Central memory CD8-positive, alpha-beta T cell (primary cell): ENCODE data around the gene ETV6.
A peak's percentile ranks its signal among the peaks of the same experiment; 100 is the strongest.

Experiments used
- ATAC-seq: fragments of 150-1000 bp; cut with Tn5 transposase; replicated peaks from 2 replicates; pipeline ENCODE4 v1.10.0; 2022; ENCODE audit warnings: mild to moderate bottlenecking, moderate FRiP score, moderate number of reproducible peaks; ENCODE audit not compliant: poor library complexity, severe bottlenecking; ENCODE audit errors: extremely low read depth
- DNase-seq, 2 donors: peaks; one replicate each; pipeline ENCODE4 v3.0.0; 2021; ENCODE audit warnings: low spot score in 2 of 2
- H3K27ac Mint-ChIP-seq: one replicate; pipeline ENCODE4 v1.8.0; 2022; ENCODE audit warnings: low read depth, mild to moderate bottlenecking, moderate library complexity, mixed read lengths
- H3K27me3 Mint-ChIP-seq: one replicate; pipeline ENCODE4 v1.8.0; 2022; ENCODE audit warnings: mixed read lengths
- H3K36me3 Mint-ChIP-seq: one replicate; pipeline ENCODE4 v1.8.0; 2022; ENCODE audit warnings: mild to moderate bottlenecking, moderate library complexity, mixed read lengths; ENCODE audit not compliant: insufficient read depth
- H3K4me1 Mint-ChIP-seq: one replicate; pipeline ENCODE4 v1.8.0; 2022; ENCODE audit warnings: mixed read lengths
- H3K4me3 Mint-ChIP-seq: one replicate; pipeline ENCODE4 v1.8.0; 2022; ENCODE audit warnings: mild to moderate bottlenecking, moderate library complexity, mixed read lengths
- H3K9me3 Mint-ChIP-seq: one replicate; pipeline ENCODE4 v1.8.0; 2022; ENCODE audit warnings: mixed read lengths

ETV6 gene

DNA sequence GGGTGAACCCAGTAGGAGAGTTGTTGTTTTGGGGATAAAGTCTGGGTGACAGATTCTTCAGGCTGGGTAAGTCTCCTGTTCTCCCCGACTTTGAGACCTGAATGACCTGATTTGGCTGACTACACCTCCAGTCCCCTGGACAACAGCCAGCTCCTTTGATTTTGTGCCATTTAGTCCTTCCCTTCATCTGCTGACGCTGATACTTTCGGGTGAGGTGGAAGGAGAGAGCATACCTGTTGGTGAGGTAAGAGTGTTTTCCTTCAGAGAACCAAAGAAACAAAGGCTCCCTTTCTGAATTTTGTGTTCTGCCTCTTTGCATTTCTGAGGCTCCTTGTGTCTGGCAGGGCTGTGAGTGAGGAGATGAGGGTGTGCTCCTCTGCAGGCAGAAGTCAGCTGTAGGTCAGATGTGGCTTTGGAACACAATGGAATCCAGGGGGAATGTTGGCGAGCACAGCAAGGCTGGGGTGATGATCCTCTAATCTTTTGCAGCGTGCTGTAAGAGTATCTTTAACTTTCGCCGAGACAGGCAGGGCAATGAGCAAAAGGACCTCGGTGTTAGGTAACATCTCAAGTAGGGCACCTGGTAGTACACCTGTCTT lies 12.1 kb downstream of the ETV6 start:
- no peaks in the 10 kb centered on the region for H3K9me3 Mint-ChIP-seq
- H3K27me3 Mint-ChIP-seq, result no peaks in the 10 kb centered on the region
- ATAC-seq (no peak), DNase-seq (no peak)
- no peak overlapping the region for H3K4me3 Mint-ChIP-seq
- H3K4me1 Mint-ChIP-seq, result peaks cover 66% of the 10 kb centered on the region
- peaks cover 1% of the 10 kb centered on the region for H3K36me3 Mint-ChIP-seq
- no peak overlapping the region for H3K27ac Mint-ChIP-seq

DNA sequence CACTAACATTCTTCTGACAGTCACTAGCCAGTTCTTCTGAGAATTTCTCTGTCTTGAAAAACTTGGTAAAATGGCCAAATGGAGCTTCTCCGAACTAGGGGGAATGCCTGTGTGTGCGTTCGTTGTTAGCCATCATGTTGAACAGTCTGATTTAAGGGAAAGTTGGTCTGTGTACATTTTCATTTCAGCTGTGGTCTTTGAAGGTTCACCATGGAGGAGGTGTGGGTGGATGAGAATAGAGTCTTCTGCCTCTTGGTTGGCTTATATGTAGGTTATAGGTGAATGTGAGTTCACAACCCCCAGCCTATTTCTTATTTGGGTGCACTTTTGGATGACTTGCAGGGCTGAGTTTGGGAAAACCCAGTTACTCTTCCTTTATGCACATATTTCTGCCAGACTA lies 12.9 kb downstream of the ETV6 start:
- H3K4me3 Mint-ChIP-seq, result no peak overlapping the region
- H3K27ac Mint-ChIP-seq, result no peak overlapping the region
- H3K4me1 Mint-ChIP-seq, result peaks cover 65% of the 10 kb centered on the region
- DNase-seq (no peak), ATAC-seq (no peak)
- peaks cover 1% of the 10 kb centered on the region for H3K36me3 Mint-ChIP-seq
- no peaks in the 10 kb centered on the region for H3K9me3 Mint-ChIP-seq
- H3K27me3 Mint-ChIP-seq, result no peaks in the 10 kb centered on the region

DNA sequence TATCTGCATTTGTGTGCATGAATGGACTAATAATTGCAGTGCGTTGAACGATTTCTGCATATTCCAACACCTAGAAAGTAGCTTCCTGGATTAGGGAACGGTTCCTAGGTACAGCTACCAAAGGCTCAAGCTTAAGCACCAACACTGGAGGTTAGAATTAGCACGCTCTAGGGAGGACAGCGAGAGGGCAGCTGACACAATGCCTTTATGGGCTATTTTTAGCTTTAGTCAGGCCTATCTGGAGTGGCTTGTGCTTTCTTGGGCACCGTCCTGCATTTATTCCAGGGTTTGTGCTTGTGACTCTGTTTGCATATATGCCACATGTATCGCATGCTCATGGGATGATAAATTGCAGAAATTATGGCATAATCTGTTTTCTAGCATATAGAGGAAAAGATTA lies 13.7 kb downstream of the ETV6 start:
- Mint-ChIP-seq H3K36me3 (peaks cover 1% of the 10 kb centered on the region), H3K27ac (no peak overlapping the region), H3K27me3 (no peaks in the 10 kb centered on the region), H3K4me1 (peaks cover 61% of the 10 kb centered on the region), H3K4me3 (no peak overlapping the region), H3K9me3 (no peaks in the 10 kb centered on the region)
- DNase-seq (no peak), ATAC-seq (no peak)

DNA sequence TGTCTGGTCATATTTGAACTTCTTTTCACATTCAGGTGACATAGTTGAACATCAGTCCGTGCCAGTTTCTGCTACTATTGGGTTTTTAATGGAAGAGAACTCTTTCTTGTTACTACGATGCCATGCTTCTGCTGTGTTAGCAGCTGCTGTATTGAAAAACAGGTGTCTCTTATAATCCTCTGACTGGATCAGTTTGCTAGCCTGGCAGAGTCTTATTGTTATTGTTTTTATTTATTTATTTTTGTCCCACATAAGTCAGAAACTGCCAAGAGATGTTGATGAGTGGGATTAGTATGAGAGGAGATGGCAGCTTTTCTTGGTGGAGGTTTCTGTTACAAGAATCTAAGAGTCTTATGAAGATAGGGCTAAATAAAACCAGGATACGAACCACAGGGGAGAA lies 14.6 kb downstream of the ETV6 start:
- H3K4me1 Mint-ChIP-seq, result peaks cover 58% of the 10 kb centered on the region
- no peaks in the 10 kb centered on the region for H3K27me3 Mint-ChIP-seq
- DNase-seq (no peak), ATAC-seq (no peak)
- no peak overlapping the region for H3K27ac Mint-ChIP-seq
- H3K4me3 Mint-ChIP-seq, result no peak overlapping the region
- H3K36me3 Mint-ChIP-seq, result peaks cover 1% of the 10 kb centered on the region
- no peaks in the 10 kb centered on the region for H3K9me3 Mint-ChIP-seq

DNA sequence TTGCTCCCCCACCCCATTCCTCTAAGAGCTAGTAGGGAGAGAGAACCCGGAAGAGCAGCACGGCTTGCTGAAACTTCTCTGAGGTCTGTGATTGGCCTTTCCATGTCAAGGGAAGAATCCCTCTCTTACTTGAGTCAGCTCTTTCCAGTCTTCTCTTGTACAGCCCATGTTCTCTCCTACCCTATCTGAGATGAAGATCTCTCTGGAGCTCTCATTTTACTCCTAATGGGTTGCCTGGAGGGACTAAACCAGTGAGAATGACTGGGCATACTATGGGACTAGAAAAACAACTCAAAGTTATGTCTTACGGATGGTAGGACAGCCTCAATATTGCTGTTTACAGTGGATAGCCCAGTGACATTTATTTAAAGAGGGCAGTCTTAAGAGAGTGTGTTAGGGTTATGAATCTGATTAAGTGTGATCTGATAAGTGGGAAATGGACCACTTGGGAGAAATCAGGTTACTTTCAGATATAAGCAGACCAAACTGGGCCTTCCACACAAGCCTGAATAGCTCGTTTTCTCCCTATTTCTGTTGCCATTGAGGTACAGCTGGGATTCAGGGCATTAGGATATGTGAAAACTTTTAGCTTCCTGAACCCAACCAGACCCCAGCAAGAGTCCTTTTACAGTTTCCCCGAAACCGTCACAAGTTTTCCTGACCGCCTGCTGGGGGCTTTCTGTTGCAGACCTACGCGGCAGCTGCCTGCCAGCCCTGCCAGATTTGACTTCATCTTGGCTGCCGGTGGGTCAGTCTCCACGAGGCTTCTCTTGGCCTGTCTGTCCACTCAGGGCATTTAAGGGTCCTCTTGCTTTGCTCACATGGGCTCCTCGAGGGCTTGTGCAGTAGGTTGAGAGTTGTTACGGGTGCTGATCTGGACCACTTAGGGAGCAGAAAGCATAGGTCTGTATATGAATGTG lies 16.9 kb downstream of the ETV6 start:
- H3K4me3 Mint-ChIP-seq, result no peak overlapping the region
- peaks cover 1% of the 10 kb centered on the region for H3K36me3 Mint-ChIP-seq
- no peak overlapping the region for H3K27ac Mint-ChIP-seq
- no peak for ATAC-seq
- no peaks in the 10 kb centered on the region for H3K9me3 Mint-ChIP-seq
- no peak for DNase-seq
- H3K27me3 Mint-ChIP-seq, result no peaks in the 10 kb centered on the region
- H3K4me1 Mint-ChIP-seq, result peaks cover 62% of the 10 kb centered on the region

DNA sequence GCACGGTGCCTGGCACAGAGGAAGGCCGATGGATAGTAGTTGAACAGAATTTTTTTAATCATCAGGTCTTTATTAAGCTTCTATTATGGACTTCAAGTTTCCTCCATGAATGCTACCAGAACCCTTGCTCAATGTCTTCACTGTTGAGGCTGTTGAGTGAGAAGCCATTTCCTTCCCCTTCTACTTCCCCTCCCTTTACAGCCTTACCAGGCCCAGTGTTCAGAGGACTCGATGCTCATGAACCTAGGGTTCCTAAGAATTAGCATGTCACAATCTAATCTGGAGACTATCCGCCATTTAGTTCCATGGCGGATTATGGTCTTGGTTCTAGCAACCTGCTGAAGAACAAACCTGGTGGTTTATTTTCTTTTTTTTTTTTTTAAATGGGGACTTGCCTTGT lies 17.7 kb downstream of the ETV6 start:
- Mint-ChIP-seq H3K4me3 (no peak overlapping the region), H3K4me1 (peaks cover 55% of the 10 kb centered on the region), H3K27ac (no peak overlapping the region)

DNA sequence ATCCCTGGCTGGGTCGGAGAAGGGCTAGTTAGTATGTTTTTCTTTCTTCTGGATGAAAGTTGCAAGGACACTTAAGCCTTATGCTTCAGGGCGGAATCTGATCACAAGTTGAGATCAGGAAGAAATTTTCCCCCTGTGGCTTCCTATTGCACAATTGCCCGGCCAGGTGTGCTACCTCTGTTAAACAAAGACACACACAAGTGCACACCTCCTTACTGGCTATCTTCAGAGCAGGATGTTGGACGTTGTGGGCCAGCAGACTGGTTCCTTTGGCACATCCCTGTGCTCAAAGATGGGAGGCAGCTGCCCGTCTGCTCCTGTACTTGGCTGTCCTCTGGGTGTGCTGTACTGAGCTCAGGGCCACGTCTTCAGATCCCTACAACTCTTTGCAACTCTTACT lies 19.1 kb downstream of the ETV6 start:
- H3K27me3 Mint-ChIP-seq, result no peaks in the 10 kb centered on the region
- ATAC-seq, result no peak
- peaks cover 57% of the 10 kb centered on the region for H3K4me1 Mint-ChIP-seq
- no peak overlapping the region for H3K4me3 Mint-ChIP-seq
- H3K9me3 Mint-ChIP-seq, result no peaks in the 10 kb centered on the region
- H3K36me3 Mint-ChIP-seq, result peaks cover 1% of the 10 kb centered on the region
- DNase-seq, result no peak
- no peak overlapping the region for H3K27ac Mint-ChIP-seq

More for the DNA sequence above, 17.7 kb downstream of the ETV6 start:
- DNase-seq (no peak), ATAC-seq (no peak)
- Mint-ChIP-seq H3K36me3 (peaks cover 1% of the 10 kb centered on the region), H3K27me3 (no peaks in the 10 kb centered on the region), H3K9me3 (no peaks in the 10 kb centered on the region)

DNA sequence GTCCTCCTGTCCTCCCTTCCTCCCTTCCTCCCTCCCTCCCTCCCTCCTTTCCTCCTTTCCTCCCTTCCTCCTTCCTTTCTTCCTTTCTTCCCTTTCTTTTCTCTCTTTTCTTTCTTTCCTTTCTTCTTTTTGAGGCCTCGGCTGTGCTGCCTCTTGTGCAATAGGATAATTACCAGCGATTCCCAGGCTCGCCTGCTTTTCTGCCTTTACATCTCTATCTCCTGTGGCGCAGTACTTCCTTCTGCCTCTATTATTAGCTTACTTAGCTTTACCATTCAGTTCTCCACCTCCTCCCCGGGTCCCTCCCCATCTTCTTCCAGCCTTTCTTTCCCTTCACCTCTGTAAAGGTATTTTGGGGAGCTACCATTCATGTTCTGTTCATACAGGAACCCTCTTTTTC lies 19.9 kb downstream of the ETV6 start:
- Mint-ChIP-seq H3K27ac (no peak overlapping the region), H3K4me3 (no peak overlapping the region), H3K9me3 (no peaks in the 10 kb centered on the region), H3K27me3 (no peaks in the 10 kb centered on the region), H3K4me1 (peaks cover 61% of the 10 kb centered on the region), H3K36me3 (peaks cover 2% of the 10 kb centered on the region)
- ATAC-seq (no peak), DNase-seq (no peak)

DNA sequence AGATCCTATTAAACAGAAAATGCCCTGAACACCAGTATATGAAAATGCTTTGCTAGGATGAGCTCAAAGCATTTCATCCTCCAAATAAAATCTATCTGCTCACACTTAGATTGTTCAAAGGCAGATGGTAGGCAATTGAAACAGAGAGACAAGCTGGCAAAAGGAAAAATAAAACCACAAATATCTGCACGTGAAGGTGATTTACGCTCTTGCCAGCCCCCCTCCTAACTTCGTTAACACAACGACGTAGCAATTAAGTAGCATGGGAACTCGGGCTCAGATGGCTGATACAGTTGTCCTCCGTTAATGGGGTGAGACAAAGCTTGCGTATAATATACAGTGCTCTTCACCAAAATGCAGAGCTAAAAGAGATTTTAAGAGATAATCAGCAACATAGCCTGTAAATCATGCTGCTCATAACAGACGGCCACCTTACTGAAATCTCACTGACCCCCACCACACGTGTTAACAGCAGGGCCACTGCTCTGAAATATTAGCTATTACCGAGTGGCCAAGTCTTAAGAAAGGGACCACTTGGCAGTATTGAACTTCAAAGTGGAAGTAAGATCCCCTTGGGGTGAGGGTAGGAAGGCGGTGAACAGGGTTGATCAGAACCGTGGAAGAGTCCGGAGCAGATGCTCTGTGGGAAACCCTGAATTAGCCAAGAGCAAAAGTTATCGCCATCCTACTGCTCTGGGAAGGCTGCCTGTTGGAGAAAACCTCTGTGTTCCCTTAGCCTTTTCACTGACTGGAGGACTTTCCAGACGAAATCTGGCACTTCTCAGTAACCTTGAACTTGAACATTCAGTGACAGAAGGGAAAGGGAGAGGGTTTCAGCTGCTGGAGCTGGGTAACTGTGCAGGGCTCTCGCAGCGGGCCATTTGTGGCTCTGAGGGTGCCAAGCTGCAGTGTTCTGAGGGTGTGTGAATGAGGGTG lies 23.1 kb downstream of the ETV6 start:
- no peaks in the 10 kb centered on the region for H3K27me3 Mint-ChIP-seq
- H3K27ac Mint-ChIP-seq, result peak overlapping the region; percentile 20
- H3K36me3 Mint-ChIP-seq, result peaks cover 1% of the 10 kb centered on the region
- no peak for ATAC-seq
- H3K9me3 Mint-ChIP-seq, result no peaks in the 10 kb centered on the region
- H3K4me1 Mint-ChIP-seq, result peaks cover 55% of the 10 kb centered on the region
- no peak for DNase-seq
- no peak overlapping the region for H3K4me3 Mint-ChIP-seq

DNA sequence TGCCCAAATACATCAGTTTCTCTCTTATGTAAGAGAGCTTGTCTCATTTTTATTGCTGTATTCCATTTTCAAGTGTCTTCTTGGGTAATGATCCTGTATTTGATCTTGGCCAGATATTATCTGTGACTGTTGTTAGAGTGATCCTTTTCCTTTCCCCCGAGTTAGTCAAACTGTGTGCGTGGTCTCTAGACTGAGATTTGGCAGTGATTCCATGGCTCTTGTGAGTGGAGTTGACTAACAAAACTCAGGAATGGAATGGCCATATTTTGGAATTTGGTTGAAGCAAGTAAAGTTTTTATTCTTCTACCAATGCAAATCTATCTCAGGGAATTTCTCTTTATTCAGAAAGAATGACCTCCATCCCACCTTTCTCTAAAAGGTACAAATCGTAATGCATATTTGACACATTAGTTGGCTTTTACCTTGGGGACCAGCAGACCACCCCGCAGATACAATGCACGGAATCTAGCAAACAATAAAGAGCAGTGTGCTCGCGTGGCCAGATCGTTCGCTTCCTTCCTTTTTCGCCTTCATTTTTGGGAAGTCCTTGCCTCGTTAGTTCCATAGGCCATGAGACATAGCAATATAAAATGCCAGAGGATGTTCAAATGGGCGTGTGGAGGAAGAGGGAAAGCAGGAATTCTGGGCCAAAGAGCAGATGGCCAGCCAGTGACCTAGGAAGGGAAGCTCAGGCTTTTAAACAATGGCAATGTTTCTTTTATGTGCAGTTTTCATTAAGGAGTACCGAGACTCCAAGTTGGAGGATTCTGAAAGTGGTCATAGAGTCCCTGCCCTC lies 24.4 kb downstream of the ETV6 start:
- Mint-ChIP-seq H3K4me1 (peaks cover 58% of the 10 kb centered on the region), H3K36me3 (peaks cover 1% of the 10 kb centered on the region), H3K9me3 (no peaks in the 10 kb centered on the region), H3K27me3 (no peaks in the 10 kb centered on the region), H3K27ac (no peak overlapping the region), H3K4me3 (no peak overlapping the region)
- ATAC-seq, result no peak
- DNase-seq, result no peak

DNA sequence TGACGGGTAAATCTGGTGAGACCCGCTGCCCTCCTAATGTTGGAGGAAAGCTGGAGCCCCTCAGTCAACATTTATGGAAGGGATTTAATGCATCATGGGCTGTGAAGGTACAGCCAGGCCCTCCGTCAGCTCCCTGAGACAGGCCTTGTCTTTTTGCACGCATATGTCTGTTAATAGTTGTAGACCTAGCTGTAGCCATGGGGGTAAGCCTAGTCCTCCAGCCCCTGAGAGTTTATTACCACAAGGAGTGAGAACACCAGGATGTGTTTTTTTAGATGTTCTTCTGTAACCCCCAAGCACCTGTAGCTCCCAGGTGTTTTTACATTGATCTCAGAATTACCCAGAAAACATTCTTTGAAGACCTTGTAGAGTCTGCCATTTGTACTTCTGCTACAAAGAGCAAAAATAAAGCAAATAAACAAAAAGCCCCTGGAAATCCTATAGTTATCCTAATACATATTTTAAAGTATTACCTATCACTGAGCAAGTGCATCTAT lies 25.5 kb downstream of the ETV6 start:
- Mint-ChIP-seq H3K27me3 (no peaks in the 10 kb centered on the region), H3K4me3 (no peak overlapping the region), H3K4me1 (peaks cover 47% of the 10 kb centered on the region), H3K9me3 (no peaks in the 10 kb centered on the region), H3K27ac (no peak overlapping the region), H3K36me3 (peaks cover 1% of the 10 kb centered on the region)
- DNase-seq, result no peak
- ATAC-seq, result no peak

DNA sequence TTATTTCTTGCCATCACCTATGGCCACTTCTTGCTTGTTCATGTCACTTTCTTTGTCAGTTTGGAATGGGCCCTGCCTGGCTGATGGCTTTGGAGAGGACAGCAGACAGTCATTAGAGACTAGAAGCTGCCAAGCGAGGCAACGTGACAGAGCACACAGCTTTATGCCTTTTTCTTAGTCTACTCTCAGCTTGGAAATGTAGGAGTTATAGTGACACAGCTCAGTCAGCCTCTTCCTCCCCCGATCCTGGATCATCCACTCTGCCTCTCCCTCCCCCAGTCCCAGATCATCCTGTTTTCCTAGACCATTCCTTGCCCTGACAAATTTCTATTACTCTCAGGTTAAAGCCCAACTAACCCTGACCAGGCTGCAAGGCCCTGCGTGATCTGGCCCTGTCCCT lies 26.6 kb downstream of the ETV6 start:
- DNase-seq (no peak), ATAC-seq (no peak)
- no peaks in the 10 kb centered on the region for H3K9me3 Mint-ChIP-seq
- H3K27me3 Mint-ChIP-seq, result no peaks in the 10 kb centered on the region
- no peak overlapping the region for H3K4me3 Mint-ChIP-seq
- peaks cover 41% of the 10 kb centered on the region for H3K4me1 Mint-ChIP-seq
- H3K27ac Mint-ChIP-seq, result peak overlapping the region; percentile 16
- H3K36me3 Mint-ChIP-seq, result peaks cover 1% of the 10 kb centered on the region
